Amniotic stem cell (primary cell): ENCODE results near the gene MYO16.

Experiments
- DNase-seq: peaks from one replicate; lab custom pipeline; 2025; lab: John Stamatoyannopoulos, UW

MYO16 gene

GRCh38 chr13:108933061-108933460 lies 303.6 kb downstream of the MYO16 start:
- DNase-seq: no peak

DNA sequence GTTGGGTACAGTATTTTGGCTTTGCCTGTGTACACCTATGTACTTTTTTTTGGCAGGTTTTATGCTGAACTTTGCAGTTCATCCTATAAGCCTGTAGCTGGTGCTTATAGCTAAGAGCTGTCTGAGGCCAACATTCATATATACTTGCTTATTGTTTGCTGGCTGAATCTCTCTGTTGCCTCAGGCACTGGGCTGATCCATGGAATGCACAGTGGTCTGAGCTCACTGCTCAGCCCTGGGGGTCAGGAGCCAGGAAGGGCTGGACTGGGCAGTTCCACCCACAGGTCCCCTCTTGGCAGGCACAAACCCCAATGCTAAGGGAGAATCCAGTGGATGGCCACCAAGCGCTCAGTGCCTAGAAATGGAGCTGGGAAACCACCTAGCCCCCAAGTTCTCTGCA lies 308.7 kb downstream of the MYO16 start:
- no peak for DNase-seq

- no peak for DNase-seq
These were observed 310.7 kb downstream of the MYO16 start for GRCh38 chr13:108940121-108940520.

GRCh38 chr13:108943842-108944241 lies 314.4 kb downstream of the MYO16 start:
- DNase-seq: no peak

- no peak for DNase-seq
These were observed 315.3 kb downstream of the MYO16 start for GRCh38 chr13:108944760-108945159.

DNA sequence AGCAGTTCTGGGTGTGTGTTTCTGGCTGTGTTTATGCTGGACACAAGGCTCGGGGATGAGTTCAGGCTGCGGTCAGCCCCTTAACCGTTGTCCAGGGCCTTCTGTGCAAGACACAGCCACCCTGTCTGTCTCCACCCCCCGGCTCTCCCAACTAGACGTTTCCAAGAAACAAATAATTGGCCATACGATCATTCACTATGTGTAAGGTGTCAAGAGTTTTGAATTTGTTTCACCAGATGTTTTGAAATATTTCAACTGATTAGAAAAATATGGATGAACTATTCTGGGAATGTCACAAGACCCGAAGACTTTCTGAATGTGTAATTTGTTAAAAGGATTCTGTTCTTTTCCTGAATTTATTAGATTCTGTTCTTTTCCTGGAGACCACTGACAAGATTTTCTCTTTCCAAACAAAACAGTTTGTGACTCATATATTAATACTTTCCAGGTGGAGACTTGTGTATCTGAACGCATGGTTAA lies 318.2 kb downstream of the MYO16 start:
- no peak for DNase-seq

DNA sequence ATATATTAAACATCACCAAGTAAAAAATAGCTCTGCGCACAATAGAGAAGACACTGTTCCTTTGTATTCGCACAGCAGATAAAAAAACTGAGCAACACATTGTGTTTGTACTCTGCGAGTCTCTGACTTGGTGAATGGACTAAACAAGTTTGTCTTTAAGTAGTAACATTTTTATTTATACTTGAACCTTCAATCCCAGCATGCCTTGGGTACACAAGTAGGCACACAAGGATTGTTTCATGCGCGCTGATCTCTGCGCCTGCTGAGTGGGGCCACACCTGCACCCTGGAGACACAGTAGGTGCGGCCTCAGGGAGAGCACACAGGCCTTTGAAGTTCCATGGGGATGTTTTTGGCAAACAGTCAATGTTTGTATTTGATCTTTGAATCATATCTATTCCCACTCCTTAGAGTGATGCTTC lies 318.9 kb downstream of the MYO16 start:
- DNase-seq: no peak

DNA sequence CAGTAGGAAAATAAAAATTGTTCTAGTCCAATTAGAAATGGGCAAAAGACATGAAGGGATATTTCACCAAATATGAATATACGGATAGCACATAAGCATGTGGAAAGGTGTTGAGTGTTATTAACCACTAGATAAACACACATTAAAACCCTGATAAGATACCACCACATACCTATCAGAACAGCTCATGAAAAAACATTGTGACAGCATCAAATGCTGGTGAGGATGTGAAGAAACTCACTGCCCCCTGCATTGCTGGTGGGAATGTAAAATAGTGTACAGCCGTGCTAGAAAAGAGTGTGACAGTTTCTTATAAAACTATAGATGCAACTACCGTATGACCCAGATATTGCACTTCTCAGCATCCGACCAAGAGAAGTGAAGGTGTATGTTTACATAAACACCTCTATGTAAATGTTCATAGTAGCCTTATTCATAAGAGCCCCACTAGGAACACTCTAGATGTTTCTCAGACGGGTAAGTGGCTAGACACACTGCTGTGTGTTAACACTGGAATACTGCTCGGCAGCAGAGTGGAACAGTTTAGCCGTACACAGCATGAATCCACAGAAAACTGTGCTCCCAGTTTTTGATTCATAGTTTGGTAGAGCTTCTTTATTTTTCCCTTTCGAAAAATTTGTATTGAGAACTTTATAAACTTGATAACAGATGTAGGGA lies 321.1 kb downstream of the MYO16 start:
- no peak for DNase-seq

DNA sequence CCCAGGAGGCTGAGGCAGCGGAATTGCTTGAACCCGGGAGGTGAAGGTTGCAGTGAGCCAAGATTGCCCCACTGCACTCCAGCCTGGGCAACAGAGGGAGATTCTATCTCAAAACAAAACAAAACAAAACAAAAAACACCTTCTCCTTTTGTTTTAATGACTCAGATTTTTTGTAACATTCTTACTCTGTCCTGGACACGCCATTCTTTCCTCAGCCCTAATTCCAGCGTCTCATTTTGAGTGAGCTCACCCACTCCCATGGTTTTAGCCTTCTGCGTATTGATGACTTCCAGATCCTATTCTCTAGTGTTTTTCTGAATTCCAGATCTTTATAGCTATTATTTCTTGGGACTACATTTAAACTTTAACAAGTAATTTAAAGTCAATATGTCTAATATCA lies 326.3 kb downstream of the MYO16 start:
- no peak for DNase-seq

DNA sequence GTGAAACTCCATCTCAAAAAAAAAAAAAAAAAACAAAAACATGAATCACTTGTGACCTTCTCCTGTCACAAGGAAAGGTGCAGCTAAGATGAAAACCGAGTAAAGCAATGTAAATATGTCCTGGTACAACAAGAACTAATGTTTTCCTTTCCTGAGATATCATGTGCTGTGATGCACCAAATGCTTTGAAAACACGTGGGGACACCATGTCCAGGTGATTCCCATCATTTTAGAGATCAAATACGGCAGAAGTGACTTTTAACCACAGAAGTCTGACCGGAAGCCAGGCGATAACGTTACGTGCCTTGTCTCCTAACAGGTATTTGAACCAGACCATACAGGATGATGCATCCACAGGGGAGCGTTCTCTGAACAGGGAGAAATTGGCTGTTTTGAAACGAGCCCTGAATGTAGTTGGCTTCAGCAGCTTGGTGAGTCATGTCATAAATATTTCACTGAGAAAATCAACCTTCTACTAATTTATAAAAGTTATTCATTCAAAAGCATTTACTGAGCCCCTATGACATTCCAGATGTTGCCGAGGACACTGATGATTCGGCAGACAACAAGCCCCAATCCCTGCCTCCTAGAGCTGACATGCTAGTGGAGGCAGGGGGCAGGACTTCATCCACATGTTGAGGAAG lies 328.1 kb downstream of the MYO16 start:
- DNase-seq: peak; percentile 17

- DNase-seq: no peak
These were observed 328.6 kb downstream of the MYO16 start for GRCh38 chr13:108958013-108958376.

DNA sequence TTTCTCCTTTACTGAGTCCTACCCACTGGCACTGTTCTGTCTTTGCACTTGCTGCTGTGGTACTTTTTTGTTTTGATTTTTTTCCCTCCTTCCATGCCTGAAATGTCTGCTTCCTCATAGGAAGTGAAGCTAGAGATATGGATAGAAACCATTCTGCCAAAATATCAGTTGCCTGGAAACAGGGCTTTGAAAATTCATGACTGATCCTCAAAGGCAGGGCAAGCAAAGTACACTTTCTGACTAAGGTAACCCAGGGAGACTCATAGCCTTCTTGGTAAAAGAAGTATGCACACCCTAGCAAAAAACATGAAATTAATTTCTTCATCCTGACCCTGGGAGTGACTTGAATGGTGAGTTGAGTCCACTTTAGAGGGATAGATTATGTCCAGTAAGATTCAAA lies 329.8 kb downstream of the MYO16 start:
- no peak for DNase-seq

DNA sequence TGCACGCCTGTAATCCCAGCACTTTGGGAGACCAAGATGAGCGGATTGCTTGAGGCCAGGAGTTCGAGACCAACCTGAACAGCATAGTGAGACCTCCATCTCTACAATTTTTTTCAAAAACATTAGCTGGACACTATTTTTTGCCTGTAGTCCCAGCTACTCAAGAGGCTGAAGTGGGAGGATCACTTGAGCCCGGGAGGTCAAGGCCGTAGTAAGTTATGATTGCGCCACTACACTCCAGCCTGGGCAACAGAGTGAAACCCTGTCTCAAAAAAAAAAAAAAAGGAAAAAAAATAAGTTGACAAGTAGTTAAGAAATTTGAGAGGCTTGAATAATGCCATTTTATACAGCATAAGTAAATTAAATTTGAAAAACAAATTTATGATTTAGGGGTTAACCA lies 330.6 kb downstream of the MYO16 start:
- no peak for DNase-seq

DNA sequence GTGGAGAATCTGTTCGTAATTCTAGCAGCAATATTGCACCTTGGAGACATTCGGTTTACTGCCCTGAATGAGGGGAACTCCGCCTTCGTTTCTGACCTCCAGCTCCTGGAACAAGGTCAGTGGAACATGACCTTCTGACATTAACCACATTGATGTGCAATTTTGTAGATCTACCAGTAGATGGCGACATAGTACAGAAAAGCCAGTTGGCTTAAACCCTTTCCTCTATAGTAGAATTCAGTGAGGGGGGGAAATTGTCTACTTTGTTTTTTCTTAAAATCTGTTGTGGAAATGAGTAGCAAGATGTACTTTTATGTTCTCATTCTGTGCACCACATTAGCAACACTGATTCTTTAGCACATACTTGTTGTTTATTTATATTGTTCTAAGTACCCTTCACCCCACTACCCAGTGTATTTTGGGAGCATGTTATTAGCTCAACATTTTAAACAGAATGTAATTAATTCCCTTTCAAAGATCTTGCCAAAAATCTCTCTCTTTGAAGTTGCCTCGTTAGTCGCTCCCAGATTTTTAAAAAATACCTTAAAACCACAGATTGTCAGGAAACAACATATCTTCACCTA lies 332.2 kb downstream of the MYO16 start:
- DNase-seq: peak; percentile 8

DNA sequence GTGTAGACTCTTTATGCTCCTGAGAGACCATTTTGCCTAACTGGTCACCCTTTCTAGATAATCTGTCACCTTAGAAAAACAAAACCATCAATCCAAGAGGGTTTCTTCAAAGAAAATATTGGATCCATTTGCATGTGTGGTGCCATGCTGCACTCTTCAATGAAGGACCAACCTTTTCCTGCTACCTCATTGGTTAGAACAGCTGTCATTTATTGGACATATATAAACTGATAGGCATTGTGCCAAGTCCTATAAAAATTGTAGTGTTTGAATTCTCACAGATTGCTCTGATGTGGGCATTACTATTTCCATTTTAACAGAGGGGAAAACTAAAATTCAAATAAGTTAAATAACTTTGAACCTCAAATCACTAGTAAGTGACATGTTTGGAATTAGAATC lies 333.2 kb downstream of the MYO16 start:
- DNase-seq: no peak

GRCh38 chr13:108963276-108963810 lies 333.9 kb downstream of the MYO16 start:
- DNase-seq: no peak

GRCh38 chr13:108963846-108964600 lies 334.6 kb downstream of the MYO16 start:
- DNase-seq: no peak

DNA sequence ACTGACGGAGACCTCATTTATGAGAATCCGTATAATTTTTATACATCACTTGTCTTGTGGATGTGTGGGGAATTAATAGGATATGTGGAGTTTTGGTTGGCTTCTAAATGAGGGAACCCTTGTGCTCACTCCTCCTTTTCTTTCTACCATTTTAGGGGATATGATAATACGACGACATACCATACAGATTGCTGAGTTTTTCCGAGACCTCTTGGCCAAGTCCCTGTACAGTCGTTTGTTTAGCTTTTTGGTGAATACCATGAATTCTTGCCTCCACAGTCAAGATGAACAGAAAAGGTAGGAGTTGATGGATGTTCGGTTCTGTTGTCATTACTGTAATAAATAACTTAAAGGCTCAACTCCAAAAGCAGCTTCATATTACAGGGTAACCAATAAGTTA lies 335.2 kb downstream of the MYO16 start:
- DNase-seq: no peak

DNA sequence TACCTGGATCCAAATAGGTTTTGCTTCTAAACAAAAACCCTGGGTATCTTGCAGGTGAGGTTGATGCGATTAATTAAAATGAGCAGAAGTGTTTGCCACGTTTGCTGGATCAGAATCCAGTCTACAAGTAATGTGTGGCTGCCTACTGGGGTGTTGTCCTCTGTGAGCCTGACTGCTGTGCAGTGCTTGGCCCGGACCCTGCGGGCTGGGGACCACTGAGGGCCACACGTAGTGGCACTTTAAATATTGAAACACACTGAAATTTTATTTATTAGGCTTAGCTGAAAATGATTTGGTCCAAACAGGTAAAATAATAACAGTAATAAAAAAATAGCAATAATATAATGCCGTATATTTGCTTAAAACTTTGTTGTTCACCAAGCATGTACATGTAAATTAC lies 338.0 kb downstream of the MYO16 start:
- no peak for DNase-seq

GRCh38 chr13:108968566-108968965 lies 339.2 kb downstream of the MYO16 start:
- DNase-seq: no peak

DNA sequence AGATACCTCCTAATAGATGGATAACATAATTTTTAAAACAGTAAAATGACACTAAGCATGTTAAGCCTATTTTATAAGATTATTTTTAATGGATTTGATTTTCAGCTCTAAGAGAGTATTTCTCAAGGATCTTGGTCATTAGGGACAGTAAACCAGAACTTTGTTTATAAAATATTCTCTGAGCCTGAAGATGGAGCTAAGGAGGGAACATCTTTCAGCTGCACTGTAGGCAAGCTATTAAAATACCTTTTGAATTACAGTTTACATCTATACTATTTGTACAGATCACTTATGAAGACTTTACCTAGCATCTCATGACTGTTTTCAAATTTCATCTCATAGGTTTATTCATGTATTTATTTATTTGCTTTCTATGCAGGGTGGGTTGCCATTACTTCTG lies 345.3 kb downstream of the MYO16 start:
- no peak for DNase-seq

GRCh38 chr13:108980237-108980636 lies 350.8 kb downstream of the MYO16 start:
- no peak for DNase-seq

DNA sequence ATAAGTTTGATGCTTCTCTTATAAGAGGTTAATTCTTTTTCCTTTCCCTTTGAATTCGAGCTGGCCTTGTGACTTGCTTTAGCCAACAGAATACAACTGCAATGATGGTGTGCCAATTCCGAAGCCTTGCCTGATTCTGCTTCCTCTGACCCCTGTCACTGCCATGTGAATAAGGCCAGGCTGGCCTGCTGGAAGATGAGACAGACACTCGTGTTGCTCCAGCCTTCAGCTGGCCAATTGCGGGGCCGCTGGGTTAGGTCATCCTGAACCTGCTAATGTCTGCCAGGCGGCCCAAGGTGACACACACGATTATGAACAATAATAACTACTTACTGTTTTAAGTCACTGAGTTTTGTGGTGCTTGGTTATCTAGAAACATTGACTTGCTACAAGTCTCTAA lies 352.0 kb downstream of the MYO16 start:
- DNase-seq: no peak
